AG20443 (cell line): ENCODE data around the gene MYO19.
"Not testable (repeated sequence)": the region's sequence is repeated elsewhere in the genome, so short reads cannot be mapped to it uniquely, and the experiment has no call there.

ENCODE experiments used
- DNase-seq: peaks from one replicate; pipeline ENCODE4 v3.0.0; 2012; ENCODE audit warnings: low spot score, mixed read lengths

MYO19 gene

GRCh38 chr17:36468903-36469635 is 65.6 kb downstream of the MYO19 start:
- no peak for DNase-seq

DNA sequence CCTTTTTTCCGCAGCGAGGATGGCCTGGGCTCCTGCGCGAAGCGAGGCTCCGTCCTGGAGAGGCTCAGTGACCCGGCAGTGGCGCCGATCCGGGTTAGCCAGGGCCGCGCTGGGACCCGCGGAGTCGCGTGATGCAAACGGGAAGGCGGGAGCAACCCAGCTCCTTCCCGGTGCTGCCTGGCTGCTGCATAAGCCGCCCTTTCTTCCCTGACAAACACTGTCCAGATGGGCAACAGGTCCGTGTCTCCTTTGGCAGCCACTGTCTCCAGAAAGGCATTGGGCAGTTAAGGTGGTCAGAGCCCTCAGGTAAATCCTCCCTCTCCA is 69.9 kb downstream of the MYO19 start:
- DNase-seq: peak; percentile 8

GRCh38 chr17:36463916-36464764 is 70.5 kb downstream of the MYO19 start:
- peak; percentile 97 for DNase-seq

- DNase-seq: peak; percentile 2
These were observed 73.1 kb downstream of the MYO19 start for GRCh38 chr17:36461330-36462110.

GRCh38 chr17:36460265-36460937 is 74.3 kb downstream of the MYO19 start:
- peak; percentile 0 for DNase-seq

DNA sequence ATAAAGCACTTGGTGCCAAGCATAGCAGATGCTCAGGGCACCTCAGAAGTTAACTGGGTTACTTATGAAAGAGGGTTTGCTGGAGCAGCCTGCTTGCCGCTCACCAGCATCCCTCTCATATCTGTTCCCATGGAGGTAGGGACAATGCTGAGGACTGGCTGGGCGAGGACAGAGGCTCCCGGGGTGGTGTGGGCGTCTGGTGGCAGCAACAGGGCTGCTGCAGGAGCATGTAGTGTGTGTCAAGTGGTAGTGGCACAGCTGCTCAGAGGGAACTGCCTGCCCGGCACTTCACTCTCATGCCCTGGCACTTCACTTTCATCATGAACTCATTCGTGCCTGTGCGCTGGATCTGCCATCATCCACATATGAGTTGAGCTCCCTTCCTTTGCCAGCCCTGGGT is 75.1 kb downstream of the MYO19 start:
- DNase-seq: peak; percentile 7

DNA sequence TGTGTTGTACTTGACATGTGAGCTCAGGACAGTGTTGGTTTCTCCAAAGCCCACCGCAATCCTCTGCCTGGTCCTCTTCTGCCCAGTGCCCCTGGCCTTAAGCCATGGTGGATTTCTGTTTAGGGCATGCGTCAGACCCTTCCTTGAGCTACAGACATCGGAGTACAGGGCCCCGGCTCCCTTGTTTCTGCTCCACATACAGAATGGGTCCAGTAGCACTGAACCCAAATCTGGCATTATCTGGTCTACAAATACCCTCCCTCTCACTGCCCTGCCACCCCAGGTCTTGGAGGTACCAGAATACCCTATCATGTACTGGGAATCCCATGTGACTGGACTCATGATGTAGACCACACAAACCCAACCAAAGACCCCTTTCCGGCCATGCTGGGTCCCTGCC is 75.6 kb downstream of the MYO19 start:
- DNase-seq: no peak

GRCh38 chr17:36457701-36458100 is 77.0 kb downstream of the MYO19 start:
- not testable (repeated sequence) for DNase-seq

- DNase-seq: not testable (repeated sequence)
These were observed 81.8 kb downstream of the MYO19 start for GRCh38 chr17:36452888-36453287.

- DNase-seq: not testable (repeated sequence)
These were observed 84.7 kb downstream of the MYO19 start for GRCh38 chr17:36449997-36450396.
